ENCODE results near the gene SNX5. TPM values are rescaled to one million over a fixed set of nuclear protein-coding genes. Genes with fewer than 3 reads are reported as not detected.
A peak's percentile ranks its signal among the peaks of the same experiment; 100 is the strongest.

The SNX5 gene
- total and polyA plus RNA-seq, 2 of the 13 experiments (the other 11 are each of a cell fraction or from before 2014, with no cell fraction given) = 664 to 1,040 TPM

GRCh38 chr20:17957505-17958363 is 10.9 kb downstream of the SNX5 start:
- Histone ChIP-seq H3K36me3 (replicated peaks in 1 of 2; ENCODE audit: control insufficient read depth in 1 of 2, insufficient read depth in 2 of 2, low read length in 2 of 2) (peaks cover 33 to 43% of the 10 kb centered on the region in 2 experiments), H3K9ac (ENCODE audit: insufficient read depth, low read depth, low read length) (no peak overlapping the region), H4K20me1 (ENCODE audit: insufficient read depth, low read length) (peaks cover 96% of the 10 kb centered on the region), H2AFZ (ENCODE audit: low read length) (no peak overlapping the region), H3K9me3 (ENCODE audit: low read length) (no peaks in the 10 kb centered on the region), H3K4me2 (ENCODE audit: low read depth, low read length) (peak overlapping the region; percentile 95), H3K79me2 (ENCODE audit: insufficient read depth, low read length) (peaks cover 99% of the 10 kb centered on the region), H3K27me3 (ENCODE audit: control insufficient read depth in 1 of 2, insufficient read depth in 2 of 2, low read length in 2 of 2) (no peaks in the 10 kb centered on the region), H3K27ac (ENCODE audit: extremely low read length, insufficient read depth, low read length) (peak overlapping the region; percentile 97), H3K4me3 (replicated peaks in 1 of 3; ENCODE audit: insufficient read depth in 1 of 3, low read depth in 2 of 3, low read length in 3 of 3) (peak overlapping the region in 1 of 3 experiments; percentile 8; a peak in 1 of 6 replicates), H3K4me1 (ENCODE audit: insufficient read depth, low read length) (peaks cover 99% of the 10 kb centered on the region)
- DNase-seq (ENCODE audit: low spot score) (no peak), ATAC-seq (no peak), FAIRE-seq (no peak)
- WGBS (ENCODE audit: low lambda C conversion rate) = 60% methylated on average over 5 of the region's 5 CpGs
- intact Hi-C loops (cut with micrococcal nuclease; ENCODE audit: unreplicated experiment) = loop anchor here (2.0 kb wide), 1 partner anchor 39 kb away; no protein-coding TSS in a partner anchor
- ChIA-PET POLR2A (interaction anchor here (0.6 to 8.2 kb wide), 10 partner anchors 11 to 388 kb away, joined by 3 to 114 read pairs (median 6); partner anchors contain the start of genes DSTN, MGME1, RRBP1 and SNX5), CTCF (ENCODE audit: low intra/inter-chr PET ratio, low total read pairs) (interaction anchor here (0.6 to 1.6 kb wide), 2 partner anchors 10 to 38 kb away, joined by 3 to 4 read pairs; no protein-coding TSS in a partner anchor)
- no TSS peak for BruUV-seq (replicated peaks)
- in situ Hi-C loops (cut with HindIII; ENCODE audit: extremely low pct_ligation_motif_present, low pct_unique_long_range_greater_than_20kb) = no loop called here
- TF ChIP-seq ZNF17 (CRISPR knock-in tag; IDR thresholded peaks at IDR 0.05) = 0 out of 2 replicates have a peak, but pooled peaks have one; percentile 34
- TF ChIP-seq NCOR1 (IDR thresholded peaks at IDR 0.05; ENCODE audit: borderline replicate concordance, low read length) = no peak
- peak; percentile 26 to 58; a peak in 2 of 4 replicates for TF ChIP-seq POLR2A (IDR thresholded peaks at IDR 0.05; ENCODE audit: insufficient read depth in 1 of 2, low read depth in 2 of 2, low read length in 2 of 2)
- 0 out of 2 replicates have a peak, but pooled peaks have one; percentile 23 for TF ChIP-seq ZNF121 (CRISPR knock-in tag; IDR thresholded peaks at IDR 0.05)
- 0 out of 2 replicates have a peak, but pooled peaks have one; percentile 12 for TF ChIP-seq ELF1 (CRISPR knock-in tag; IDR thresholded peaks at IDR 0.05)
- peak; percentile 43; the same call in 1 of the 2 replicates for TF ChIP-seq RBFOX2 (IDR thresholded peaks at IDR 0.05; ENCODE audit: low read depth, low read length)
- peak; percentile 12; the same call in 1 of the 2 replicates for TF ChIP-seq NAIF1 (CRISPR knock-in tag; IDR thresholded peaks at IDR 0.05; ENCODE audit: borderline replicate concordance)
- TF ChIP-seq, protein P1, sequence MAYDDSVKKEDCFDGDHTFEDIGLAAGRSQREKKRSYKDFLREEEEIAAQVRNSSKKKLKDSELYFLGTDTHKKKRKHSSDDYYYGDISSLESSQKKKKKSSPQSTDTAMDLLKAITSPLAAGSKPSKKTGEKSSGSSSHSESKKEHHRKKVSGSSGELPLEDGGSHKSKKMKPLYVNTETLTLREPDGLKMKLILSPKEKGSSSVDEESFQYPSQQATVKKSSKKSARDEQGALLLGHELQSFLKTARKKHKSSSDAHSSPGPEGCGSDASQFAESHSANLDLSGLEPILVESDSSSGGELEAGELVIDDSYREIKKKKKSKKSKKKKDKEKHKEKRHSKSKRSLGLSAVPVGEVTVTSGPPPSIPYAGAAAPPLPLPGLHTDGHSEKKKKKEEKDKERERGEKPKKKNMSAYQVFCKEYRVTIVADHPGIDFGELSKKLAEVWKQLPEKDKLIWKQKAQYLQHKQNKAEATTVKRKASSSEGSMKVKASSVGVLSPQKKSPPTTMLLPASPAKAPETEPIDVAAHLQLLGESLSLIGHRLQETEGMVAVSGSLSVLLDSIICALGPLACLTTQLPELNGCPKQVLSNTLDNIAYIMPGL (CRISPR knock-in tag; IDR thresholded peaks at IDR 0.05; ENCODE audit: borderline replicate concordance in 1 of 2, low read depth in 1 of 2) = 0 out of 4 replicates have a peak, but pooled peaks of 1 of the 2 experiments have one; percentile 11
- no peak for TF ChIP-seq ZHX1 (CRISPR knock-in tag; IDR thresholded peaks at IDR 0.05; ENCODE audit: low read depth)
- no peak for TF ChIP-seq ZIK1 (CRISPR knock-in tag; IDR thresholded peaks at IDR 0.05; ENCODE audit: borderline replicate concordance, low read depth)
- TF ChIP-seq TEAD3 (CRISPR knock-in tag; optimal IDR thresholded peaks at IDR 0.05; ENCODE audit: borderline replicate concordance) = peak; percentile 39
- TF ChIP-seq FOXA3 (CRISPR knock-in tag; IDR thresholded peaks at IDR 0.05) = peak; percentile 62
- TF ChIP-seq POLR2G (IDR thresholded peaks at IDR 0.05; ENCODE audit: low read depth, low read length) = 0 out of 2 replicates have a peak, but pooled peaks have one; percentile 22
- 0 out of 2 replicates have a peak, but pooled peaks have one; percentile 12 for TF ChIP-seq ATF2 (CRISPR knock-in tag; IDR thresholded peaks at IDR 0.05)
- no peak for TF ChIP-seq RCOR2 (CRISPR knock-in tag; IDR thresholded peaks at IDR 0.05)
- TF ChIP-seq FOXA1 (IDR thresholded peaks at IDR 0.05) = no peak
- TF ChIP-seq FOXA1 (CRISPR knock-in tag; IDR thresholded peaks at IDR 0.05) = peak; percentile 80
- TF ChIP-seq RBM22 (optimal IDR thresholded peaks at IDR 0.05; ENCODE audit: low read length) = peak; percentile 92
